Measurements from ENCODE around the gene TAS2R41. TPM values are rescaled to one million over a fixed set of nuclear protein-coding genes. Genes with fewer than 3 reads are reported as not detected.

TAS2R41 gene
- total RNA-seq, 1 experiment from 2014 or later: not detected

- Histone ChIP-seq H4K5ac (ENCODE audit: insufficient read length, low read depth, low read length) (no peak overlapping the region), H3K23me2 (ENCODE audit: insufficient read length, low read depth, low read length, poor library complexity, severe bottlenecking) (no peaks in the 10 kb centered on the region), H4K20me1 (ENCODE audit: control insufficient read depth, insufficient read depth, insufficient read length) (no peaks in the 10 kb centered on the region), H3K27ac (ENCODE audit: insufficient read length, low read depth, low read length) (no peak overlapping the region), H3K23ac (ENCODE audit: insufficient read length, low read depth, low read length) (no peak overlapping the region), H3K9me3 (ENCODE audit: control insufficient read depth, low read depth, low read length) (no peaks in the 10 kb centered on the region), H3K9ac (ENCODE audit: extremely low read depth, insufficient read length, low read length) (no peak overlapping the region), H3K56ac (ENCODE audit: insufficient read length, low read depth, low read length) (no peak overlapping the region), H2BK5ac (ENCODE audit: insufficient read length, low read length) (no peak overlapping the region), H4K8ac (replicated peaks; ENCODE audit: insufficient read length, low read depth, low read length) (no peak overlapping the region), H3K27me3 (ENCODE audit: insufficient read depth, low read length) (no peaks in the 10 kb centered on the region), H3K18ac (ENCODE audit: insufficient read length, low read depth, low read length) (no peak overlapping the region), H3K14ac (ENCODE audit: insufficient read depth, low read length) (no peak overlapping the region), H3K4me1 (ENCODE audit: insufficient read depth, low read length) (no peaks in the 10 kb centered on the region), H3K79me1 (ENCODE audit: insufficient read depth, low read depth, low read length, poor library complexity, severe bottlenecking) (no peaks in the 10 kb centered on the region), H2AK5ac (ENCODE audit: insufficient read length, low read length) (no peak overlapping the region), H4K91ac (ENCODE audit: insufficient read length, low read depth, low read length) (no peak overlapping the region), H2BK20ac (ENCODE audit: low read depth, low read length, poor library complexity, severe bottlenecking) (no peak overlapping the region), H2BK120ac (ENCODE audit: low read depth, low read length, poor library complexity, severe bottlenecking) (no peak overlapping the region), H3K4ac (ENCODE audit: low read depth, low read length) (no peak overlapping the region), H2BK12ac (ENCODE audit: insufficient read length, low read depth, low read length) (no peak overlapping the region), H2BK15ac (ENCODE audit: low read depth, low read length) (no peak overlapping the region), H2AFZ (ENCODE audit: low read length) (no peak overlapping the region), H3K4me2 (ENCODE audit: insufficient read depth, insufficient read length, low read length) (no peak overlapping the region), H3T11ph (ENCODE audit: low read length) (no peak overlapping the region), H3K79me2 (ENCODE audit: insufficient read depth, low read length) (no peaks in the 10 kb centered on the region)
- H3K27ac Mint-ChIP-seq: no peak overlapping the region
- no peak overlapping the region for H3K4me3 Mint-ChIP-seq
- TF ChIP-seq CTCF (conservative IDR thresholded peaks at IDR 0.05): no peak
- no peaks in the 10 kb centered on the region for H3K27me3 Mint-ChIP-seq (ENCODE audit: low read depth)
- H3K4me1 Mint-ChIP-seq: peaks cover 4 to 7% of the 10 kb centered on the region in 2 experiments
- no peak for DNase-seq
- H3K9me3 Mint-ChIP-seq: no peaks in the 10 kb centered on the region; a peak in 1 of 5 replicates
- H3K36me3 Mint-ChIP-seq (ENCODE audit: insufficient read depth in 1 of 3, low read depth in 3 of 3): no peaks in the 10 kb centered on the region
These were observed 27.2 kb downstream of the TAS2R41 start for GRCh38 chr7:143504937-143505297.
